Transverse colon (tissue), 4 donors: Measurements from ENCODE around the gene RAX2. TPM values are rescaled to one million over a fixed set of nuclear protein-coding genes. Genes with fewer than 3 reads are reported as not detected.

Experiments used
- DNase-seq: peaks from one replicate; pipeline ENCODE4 v3.0.0-alpha.2; 2019
- H3K27ac ChIP-seq, 4 donors: fragments of 200-600 bp; sonication (generic); 2 replicates each; pipeline ENCODE4 v1.5.1; 2016 to 2018; ENCODE audit warnings: inconsistent platforms in 4 of 4
- H3K27me3 ChIP-seq: fragments of 200-600 bp; sonication (generic); 2 replicates; pipeline ENCODE4 v1.5.1; 2017; ENCODE audit warnings: inconsistent platforms
- H3K36me3 ChIP-seq, 4 donors: fragments of 200-600 bp; sonication (generic); 2 replicates each; pipeline ENCODE4 v1.5.1; 2017 to 2019; ENCODE audit warnings: inconsistent platforms in 4 of 4
- H3K4me1 ChIP-seq, 4 donors: fragments of 200-600 bp; sonication (generic); 2 replicates each; pipeline ENCODE4 v1.5.1; 2017 to 2020; ENCODE audit warnings: inconsistent platforms in 4 of 4
- H3K4me3 ChIP-seq, 4 donors: fragments of 200-600 bp; sonication (generic); 1 replicate in 1 of 4; 2 replicates in 3 of 4; pipeline versions ENCODE4 v1.5.1 to v1.6.1; 2017 to 2019; ENCODE audit warnings: inconsistent platforms in 4 of 4
- H3K9me3 ChIP-seq, 2 donors: fragments of 200-600 bp; sonication (generic); 2 replicates each; pipeline ENCODE4 v1.5.1; 2017 to 2019; ENCODE audit warnings: inconsistent platforms in 2 of 2
- EP300 ChIP-seq: sonication (generic); formaldehyde crosslinking; IDR thresholded peaks from one replicate; pipeline ENCODE4 v1.6.1; 2017; ENCODE audit warnings: antibody characterized with exemption, low read depth
- POLR2A ChIP-seq: fragments of 450-650 bp; IDR thresholded peaks from one replicate; pipeline ENCODE4 v1.6.1; 2016; ENCODE audit warnings: antibody characterized with exemption, mild to moderate bottlenecking, moderate library complexity
- POLR2AphosphoS5 ChIP-seq, 3 donors: sonication (generic); formaldehyde crosslinking; IDR thresholded peaks; one replicate each; pipeline ENCODE4 v1.6.1; 2016; ENCODE audit warnings: antibody characterized with exemption in 3 of 3
- WGBS, 2 donors: methylation state at CpG; one replicate each; pipeline ENCODE4 v1.1.5; 2018; ENCODE audit warnings: low coverage in 1 of 2; 5-methylcytosine and 5-hydroxymethylcytosine counted together
- in situ Hi-C, 4 donors: fragments of 200-750 bp; cut with MboI; loops; one replicate each; pipeline versions ENCODE4 v1.15.0 to v1.15.1; 2017; ENCODE audit warnings: low sequenced_read_pairs in 3 of 4, low pct_ligation_motif_present in 1 of 4, low pct_unique_long_range_greater_than_20kb in 1 of 4
- intact Hi-C: fragments of 100-400 bp; cut with DNase I; formaldehyde crosslinking; loops from one replicate; pipeline ENCODE4 v1.15.1; 2023; ENCODE audit warnings: low total_unique reads
- total RNA-seq, 4 donors: library from RNA; depleted of rRNA; stranded (reverse); fragments of >200 nt; gene quantifications; one replicate each; pipeline ENCODE4 v1.1.0, GENCODE V29; 2016
- TF ChIP-seq, protein P1 (sequence below), 5 experiments: fragments of 200-600 bp in 3 of 5; fragments of 450-650 bp in 2 of 5; sonication (generic) in 3 of 5; IDR thresholded peaks; 1 replicate in 2 of 5; 2 replicates in 3 of 5; pipeline ENCODE4 v1.5.1; 2016 to 2017; ENCODE audit warnings: antibody characterized with exemption in 5 of 5, inconsistent platforms in 3 of 5, mild to moderate bottlenecking in 2 of 5, moderate library complexity in 1 of 5

The RAX2 gene
- not detected for total RNA-seq

- in situ Hi-C loops (no loop called here), intact Hi-C loops (no loop called here)
Observed at GRCh38 chr19:3771906-3772455, at the start of gene RAX2. TSS of gene RAX2 (minus strand) at chr19:3772228. CDS start at chr19:3771742, 486 bp downstream.

GRCh38 chr19:3821156-3821555 lies 49.1 kb upstream of the RAX2 start:
- Histone ChIP-seq H3K27me3 (peaks cover 6% of the 10 kb centered on the region), H3K4me1 (peaks cover 0 to 4% (median 0%) of the 10 kb centered on the region in 4 donors), H3K9me3 (no peaks in the 10 kb centered on the region), H3K27ac (no peak overlapping the region), H3K36me3 (no peaks in the 10 kb centered on the region), H3K4me3 (no peak overlapping the region)
- in situ Hi-C loops (no loop called here), intact Hi-C loops (no loop called here)
- WGBS, 2 donors: 81% methylated on average over 23 of the region's 23 CpGs; no CpG with 5 or more reads in 1 of the 2 donors
- TF ChIP-seq POLR2A (no peak), EP300 (no peak), POLR2AphosphoS5 (IDR thresholded peaks at IDR 0.05) (no peak)
- TF ChIP-seq, protein P1, sequence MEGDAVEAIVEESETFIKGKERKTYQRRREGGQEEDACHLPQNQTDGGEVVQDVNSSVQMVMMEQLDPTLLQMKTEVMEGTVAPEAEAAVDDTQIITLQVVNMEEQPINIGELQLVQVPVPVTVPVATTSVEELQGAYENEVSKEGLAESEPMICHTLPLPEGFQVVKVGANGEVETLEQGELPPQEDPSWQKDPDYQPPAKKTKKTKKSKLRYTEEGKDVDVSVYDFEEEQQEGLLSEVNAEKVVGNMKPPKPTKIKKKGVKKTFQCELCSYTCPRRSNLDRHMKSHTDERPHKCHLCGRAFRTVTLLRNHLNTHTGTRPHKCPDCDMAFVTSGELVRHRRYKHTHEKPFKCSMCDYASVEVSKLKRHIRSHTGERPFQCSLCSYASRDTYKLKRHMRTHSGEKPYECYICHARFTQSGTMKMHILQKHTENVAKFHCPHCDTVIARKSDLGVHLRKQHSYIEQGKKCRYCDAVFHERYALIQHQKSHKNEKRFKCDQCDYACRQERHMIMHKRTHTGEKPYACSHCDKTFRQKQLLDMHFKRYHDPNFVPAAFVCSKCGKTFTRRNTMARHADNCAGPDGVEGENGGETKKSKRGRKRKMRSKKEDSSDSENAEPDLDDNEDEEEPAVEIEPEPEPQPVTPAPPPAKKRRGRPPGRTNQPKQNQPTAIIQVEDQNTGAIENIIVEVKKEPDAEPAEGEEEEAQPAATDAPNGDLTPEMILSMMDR (IDR thresholded peaks at IDR 0.05): no peak
- DNase-seq: no peak

More at GRCh38 chr19:3771906-3772455, at the start of gene RAX2:
- H3K27ac ChIP-seq: no peak within 1 kb of the TSS
- peaks cover 0 to 4% (median 0%) of the 10 kb centered on the region in 4 donors for H3K36me3 ChIP-seq
- WGBS, 2 donors: 55% methylated on average over 16 of the region's 23 CpGs; no CpG with 5 or more reads in 1 of the 2 donors
- no peak for DNase-seq
- no peak within 1 kb of the TSS for H3K4me3 ChIP-seq
- no peaks in the 10 kb centered on the region for H3K4me1 ChIP-seq
- H3K9me3 ChIP-seq: no peaks in the 10 kb centered on the region
- H3K27me3 ChIP-seq: no peaks in the 10 kb centered on the region
- TF ChIP-seq EP300: no peak
- TF ChIP-seq, protein P1 (IDR thresholded peaks at IDR 0.05): no peak
- no peak for TF ChIP-seq POLR2AphosphoS5 (IDR thresholded peaks at IDR 0.05)
- TF ChIP-seq POLR2A: no peak

DNA sequence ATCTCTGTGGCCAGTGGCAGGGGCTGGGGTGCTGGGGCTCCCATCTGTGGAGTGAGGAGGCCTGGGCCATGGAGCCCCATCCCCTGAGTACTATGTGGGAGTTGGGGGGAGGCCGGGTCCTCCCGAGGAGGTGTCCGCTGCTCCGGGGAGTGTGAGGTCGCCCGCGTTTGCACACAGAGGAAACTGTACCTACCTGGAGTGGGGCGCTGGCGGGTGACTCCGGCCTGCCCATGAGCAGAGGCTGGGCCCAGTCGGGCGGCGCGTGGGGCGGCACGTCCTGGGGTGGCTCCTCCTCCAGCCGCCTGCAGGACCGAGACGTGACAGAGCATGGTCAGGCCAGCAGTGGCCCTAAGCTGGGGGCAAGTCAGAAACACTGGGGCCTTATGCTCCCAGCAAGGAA lies 48.0 kb upstream of the RAX2 start:
- in situ Hi-C loops: no loop called here
- Histone ChIP-seq H3K27ac (no peak overlapping the region), H3K27me3 (peaks cover 6% of the 10 kb centered on the region), H3K36me3 (no peaks in the 10 kb centered on the region), H3K4me1 (peaks cover 0 to 4% (median 0%) of the 10 kb centered on the region in 4 donors), H3K4me3 (no peak overlapping the region), H3K9me3 (no peaks in the 10 kb centered on the region)
- no peak for DNase-seq
- TF ChIP-seq POLR2AphosphoS5 (IDR thresholded peaks at IDR 0.05): no peak
- TF ChIP-seq EP300: no peak
- TF ChIP-seq, protein P1 (IDR thresholded peaks at IDR 0.05): no peak
- TF ChIP-seq POLR2A: no peak
- intact Hi-C loops: no loop called here
- 88% methylated on average over 19 of the region's 19 CpGs; no CpG with 5 or more reads in 1 of the 2 donors for WGBS, 2 donors

GRCh38 chr19:3818918-3819317 lies 46.9 kb upstream of the RAX2 start:
- TF ChIP-seq EP300 (no peak), POLR2AphosphoS5 (IDR thresholded peaks at IDR 0.05) (no peak), POLR2A (no peak)
- TF ChIP-seq, protein P1 (IDR thresholded peaks at IDR 0.05): no peak
- Histone ChIP-seq H3K27ac (no peak overlapping the region), H3K27me3 (peaks cover 6% of the 10 kb centered on the region), H3K9me3 (no peaks in the 10 kb centered on the region), H3K4me1 (peaks cover 0 to 4% (median 0%) of the 10 kb centered on the region in 4 donors), H3K36me3 (no peaks in the 10 kb centered on the region), H3K4me3 (no peak overlapping the region)
- intact Hi-C loops: no loop called here
- 80% methylated on average over 27 of the region's 31 CpGs; no CpG with 5 or more reads in 1 of the 2 donors for WGBS, 2 donors
- in situ Hi-C loops: no loop called here
- DNase-seq: no peak
